Activated CD4-positive, alpha-beta T cell treated with anti-CD3 and anti-CD28 coated beads, Interleukin-2, amount 50 U/mL, for 24 hours (primary cell): ENCODE measurements around the gene SEL1L2.

Source experiments
- DNase-seq, 2 donors: peaks; one replicate each; pipeline ENCODE4 v3.0.0-alpha.2; 2020; ENCODE audit warnings: low read depth in 1 of 2, low spot score in 1 of 2

Gene SEL1L2

DNA sequence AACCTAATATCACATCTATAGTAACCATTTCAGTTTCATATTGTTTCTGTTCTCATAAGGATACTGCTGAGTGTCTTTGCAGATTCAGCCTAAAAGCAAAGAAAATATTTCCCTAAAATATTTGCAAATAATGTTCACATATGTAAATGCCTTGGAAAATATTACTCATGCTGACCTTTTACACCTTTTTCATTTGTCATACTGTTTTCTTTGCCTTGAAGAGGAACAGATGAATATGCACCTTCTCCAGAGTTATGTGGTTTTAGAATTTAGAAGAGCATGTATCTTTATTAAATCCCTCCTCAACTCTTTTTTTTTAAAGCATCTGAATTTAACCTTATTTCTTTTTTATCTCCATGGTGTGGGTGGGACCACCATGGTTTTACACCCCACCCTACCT lies 173.1 kb downstream of the SEL1L2 start:
- no peak for DNase-seq

DNA sequence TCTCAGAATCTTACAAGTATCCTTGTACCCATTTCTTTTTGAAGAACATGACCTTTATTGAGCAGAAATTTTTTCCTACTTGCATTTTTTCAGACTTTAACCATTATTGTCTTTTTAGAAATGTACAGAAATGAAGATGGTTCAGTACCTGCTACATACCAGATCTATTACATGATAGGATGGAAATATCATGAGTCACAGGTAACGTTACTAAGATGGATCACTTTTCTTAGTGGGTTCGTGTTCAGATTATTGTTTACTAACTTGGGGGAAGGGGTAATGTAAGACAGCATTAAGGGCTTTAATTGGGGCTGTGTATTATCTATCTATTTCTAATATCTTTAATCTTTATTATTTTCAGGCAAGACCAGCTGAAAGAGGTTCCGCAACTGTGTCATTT lies 173.7 kb downstream of the SEL1L2 start:
- no peak for DNase-seq

DNA sequence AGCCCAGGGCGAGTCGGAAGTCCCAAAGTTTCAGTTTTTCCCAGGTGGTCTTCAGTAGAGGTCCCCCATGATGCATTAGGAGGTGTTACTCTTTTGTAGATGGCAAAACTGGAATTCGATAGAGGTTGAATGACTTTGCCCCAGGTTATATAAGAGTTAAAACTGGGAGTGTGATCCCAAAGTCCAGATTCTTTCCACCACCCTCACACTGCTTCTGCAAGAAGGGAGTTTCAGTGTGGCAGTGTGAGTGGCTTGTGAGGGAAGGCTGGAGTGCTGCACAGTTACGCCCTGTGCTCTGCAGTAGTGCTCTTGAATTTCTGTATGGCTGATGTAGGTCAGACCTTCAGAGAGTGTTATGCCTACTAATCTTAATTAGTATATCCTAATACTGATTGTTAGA lies 175.7 kb downstream of the SEL1L2 start:
- DNase-seq, result no peak

DNA sequence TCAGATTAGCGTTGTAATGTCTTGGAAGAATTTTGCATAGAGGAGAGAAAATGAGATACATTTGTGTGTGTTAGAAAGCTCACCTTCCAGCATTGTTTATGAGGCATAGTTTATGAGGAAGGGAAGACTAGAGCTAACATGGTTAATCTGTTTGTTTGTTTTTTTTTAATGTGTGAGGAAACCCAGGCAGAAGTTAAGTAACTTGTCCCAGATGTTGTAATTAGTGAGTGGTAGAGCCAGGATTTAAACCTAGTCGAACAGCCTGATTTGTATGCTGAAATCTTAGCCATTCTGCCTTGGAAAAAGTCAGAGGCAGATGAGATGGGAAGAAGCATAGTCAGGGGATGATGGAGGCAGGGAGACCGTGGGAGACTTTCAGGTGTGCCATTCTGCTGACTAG lies 176.5 kb downstream of the SEL1L2 start:
- no peak for DNase-seq

DNA sequence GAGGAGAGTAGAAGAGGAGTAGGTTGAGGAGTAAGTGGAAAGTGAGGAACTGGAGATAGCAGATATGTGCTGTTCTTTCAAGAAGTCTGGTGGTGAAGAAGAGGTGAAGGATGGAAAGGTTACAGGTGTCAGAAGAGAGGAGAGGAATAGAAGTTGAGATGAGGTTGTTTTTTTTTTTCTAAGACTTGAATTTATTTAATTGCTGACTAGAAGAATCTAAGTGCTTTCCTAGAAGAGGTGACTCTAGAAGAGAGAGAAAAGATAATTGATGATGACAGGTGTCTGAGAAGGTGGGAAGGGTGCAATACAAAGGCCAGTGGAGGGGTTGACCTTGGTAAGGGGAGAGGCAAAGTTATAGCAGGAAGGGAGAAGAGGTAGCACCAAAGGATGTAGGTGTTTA lies 180.0 kb downstream of the SEL1L2 start:
- DNase-seq, result no peak

DNA sequence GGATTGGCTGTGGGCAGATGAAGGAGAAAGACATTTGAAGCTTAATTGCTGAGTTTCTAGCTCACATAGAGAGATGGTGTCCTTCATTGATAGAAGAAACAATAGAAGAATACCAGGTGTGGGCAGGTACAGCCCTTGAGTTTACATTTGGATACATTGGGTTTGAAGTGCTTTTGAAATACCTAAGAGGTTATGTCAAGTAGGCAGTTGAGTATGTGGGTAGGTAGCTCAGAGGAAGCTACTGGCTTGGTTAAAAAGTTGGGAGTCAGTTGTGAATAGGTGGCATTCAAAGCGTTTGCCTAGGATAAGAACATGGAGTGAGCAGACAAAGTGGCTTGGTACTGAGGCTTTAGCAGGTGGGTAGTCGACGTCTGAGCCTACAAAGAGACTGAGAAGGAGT lies 180.6 kb downstream of the SEL1L2 start:
- DNase-seq, result no peak

DNA sequence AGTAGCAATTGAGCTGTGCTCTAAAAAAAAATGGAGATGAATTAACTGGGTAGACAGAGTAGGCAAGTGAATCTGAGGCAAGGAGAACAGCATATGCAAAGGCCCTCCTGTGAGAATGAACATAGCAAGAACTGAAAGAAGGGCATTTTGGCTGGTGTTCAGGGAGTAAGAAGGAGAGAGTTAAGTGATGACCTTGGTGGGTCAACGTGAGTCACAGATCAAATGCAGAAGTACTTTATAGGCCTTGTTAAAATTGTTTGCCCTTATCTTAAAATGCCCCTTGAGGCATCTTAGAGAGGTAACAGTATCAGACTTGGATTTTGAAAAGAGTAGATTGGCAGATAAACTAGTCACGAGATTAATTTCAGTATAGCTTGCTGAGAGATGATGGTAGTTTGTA lies 181.0 kb downstream of the SEL1L2 start:
- no peak for DNase-seq

DNA sequence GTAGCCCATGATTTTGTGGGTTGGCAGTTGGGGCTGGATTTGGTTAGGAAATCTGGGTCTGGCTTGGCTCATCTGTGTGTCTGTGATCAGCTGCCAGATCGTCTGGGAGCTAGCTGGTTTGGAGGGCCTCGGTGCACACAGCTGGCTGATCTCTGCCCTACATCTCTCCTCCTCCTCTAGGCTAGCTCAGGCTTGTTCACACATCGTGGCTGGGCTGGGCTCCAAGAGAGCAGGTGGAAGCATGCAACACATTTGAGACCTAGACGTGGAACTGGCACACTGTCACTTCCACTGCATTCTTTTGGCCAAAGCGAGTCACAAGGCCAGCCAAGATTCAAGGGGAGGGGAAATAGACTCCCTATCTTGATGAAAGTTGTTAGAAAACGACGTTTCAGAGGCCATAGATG lies 189.7 kb downstream of the SEL1L2 start:
- no peak for DNase-seq

DNA sequence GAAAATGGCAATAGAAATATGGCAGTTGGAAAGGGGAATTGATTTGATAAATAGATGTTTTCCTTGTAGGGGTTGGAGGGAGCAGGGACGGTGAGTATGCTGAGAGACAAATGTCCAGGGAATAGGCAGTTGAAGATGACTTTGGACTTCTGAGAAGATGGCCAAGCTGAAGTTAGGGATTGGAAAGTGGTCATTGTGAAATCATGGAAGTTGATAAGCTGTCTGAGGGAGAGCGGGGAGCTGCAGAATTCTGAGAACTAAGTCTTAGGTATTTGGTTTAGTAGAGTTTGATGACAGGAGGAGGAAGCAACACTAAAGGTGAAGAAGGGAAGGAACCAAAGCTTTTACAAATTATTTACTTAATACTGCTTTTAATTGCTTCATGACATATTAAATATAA lies 190.4 kb downstream of the SEL1L2 start:
- DNase-seq, result no peak
